ENCODE results near the gene TSPAN11.

TSPAN11 gene

GRCh38 chr12:30990316-30990715 lies 63.8 kb downstream of the TSPAN11 start:
- Histone ChIP-seq H3K27ac (no peak overlapping the region), H3K4me2 (no peak overlapping the region), H4K20me1 (no peaks in the 10 kb centered on the region), H3K27me3 (no peaks in the 10 kb centered on the region), H3K36me3 (no peaks in the 10 kb centered on the region), H3K4me3 (no peak overlapping the region), H3K9me3 (no peaks in the 10 kb centered on the region), H3K9ac (no peak overlapping the region), H3K4me1 (0 out of 2 replicates have a peak, but pooled peaks cover 11% of the 10 kb centered on the region)
- no peak for TF ChIP-seq Cebpa-rat (IDR thresholded peaks at IDR 0.05)

- Histone ChIP-seq H4K20me1 (no peaks in the 10 kb centered on the region), H3K4me3 (no peak overlapping the region), H3K27ac (no peak overlapping the region), H3K4me1 (0 out of 2 replicates have a peak, but pooled peaks cover 11% of the 10 kb centered on the region), H3K4me2 (no peak overlapping the region), H3K36me3 (no peaks in the 10 kb centered on the region), H3K9ac (no peak overlapping the region), H3K27me3 (no peaks in the 10 kb centered on the region), H3K9me3 (no peaks in the 10 kb centered on the region)
- no peak for TF ChIP-seq Cebpa-rat (IDR thresholded peaks at IDR 0.05)
Observed at GRCh38 chr12:30990776-30991175, 64.2 kb downstream of the TSPAN11 start.

GRCh38 chr12:30991466-30991865 lies 64.9 kb downstream of the TSPAN11 start:
- Histone ChIP-seq H3K4me1 (0 out of 2 replicates have a peak, but pooled peaks cover 11% of the 10 kb centered on the region), H3K27me3 (no peaks in the 10 kb centered on the region), H3K27ac (no peak overlapping the region), H3K9me3 (no peaks in the 10 kb centered on the region), H3K4me2 (no peak overlapping the region), H4K20me1 (no peaks in the 10 kb centered on the region), H3K4me3 (no peak overlapping the region), H3K36me3 (no peaks in the 10 kb centered on the region), H3K9ac (no peak overlapping the region)
- TF ChIP-seq Cebpa-rat (IDR thresholded peaks at IDR 0.05), result no peak

- Histone ChIP-seq H3K27me3 (no peaks in the 10 kb centered on the region), H3K4me2 (no peak overlapping the region), H3K9me3 (no peaks in the 10 kb centered on the region), H3K4me3 (no peak overlapping the region), H3K27ac (no peak overlapping the region), H3K4me1 (0 out of 2 replicates have a peak, but pooled peaks cover 11% of the 10 kb centered on the region), H3K9ac (no peak overlapping the region), H3K36me3 (no peaks in the 10 kb centered on the region), H4K20me1 (no peaks in the 10 kb centered on the region)
- no peak for TF ChIP-seq Cebpa-rat (IDR thresholded peaks at IDR 0.05)
Observed at GRCh38 chr12:30992381-30992780, 65.8 kb downstream of the TSPAN11 start.

GRCh38 chr12:30993766-30994165 lies 67.2 kb downstream of the TSPAN11 start:
- Histone ChIP-seq H3K4me3 (no peak overlapping the region), H3K36me3 (no peaks in the 10 kb centered on the region), H3K4me2 (no peak overlapping the region), H3K27me3 (no peaks in the 10 kb centered on the region), H3K9ac (no peak overlapping the region), H3K9me3 (no peaks in the 10 kb centered on the region), H3K27ac (no peak overlapping the region), H3K4me1 (0 out of 2 replicates have a peak, but pooled peaks cover 8% of the 10 kb centered on the region), H4K20me1 (no peaks in the 10 kb centered on the region)
- no peak for TF ChIP-seq Cebpa-rat (IDR thresholded peaks at IDR 0.05)

- 0 out of 2 replicates have a peak, but pooled peaks cover 3% of the 10 kb centered on the region for H3K4me1 ChIP-seq
- no peaks in the 10 kb centered on the region for H3K9me3 ChIP-seq
- no peak for TF ChIP-seq Cebpa-rat (IDR thresholded peaks at IDR 0.05)
- no peaks in the 10 kb centered on the region for H4K20me1 ChIP-seq
- no peak overlapping the region for H3K4me2 ChIP-seq
- H3K36me3 ChIP-seq, result no peaks in the 10 kb centered on the region
- no peak overlapping the region for H3K4me3 ChIP-seq
- no peak overlapping the region for H3K27ac ChIP-seq
- no peaks in the 10 kb centered on the region for H3K27me3 ChIP-seq
- no peak overlapping the region for H3K9ac ChIP-seq
Observed at GRCh38 chr12:30994274-30994673, 67.7 kb downstream of the TSPAN11 start.

- H3K9ac ChIP-seq, result no peak overlapping the region
- no peaks in the 10 kb centered on the region for H4K20me1 ChIP-seq
- no peaks in the 10 kb centered on the region for H3K27me3 ChIP-seq
- H3K36me3 ChIP-seq, result no peaks in the 10 kb centered on the region
- no peaks in the 10 kb centered on the region for H3K9me3 ChIP-seq
- H3K4me3 ChIP-seq, result no peak overlapping the region
- no peaks in the 10 kb centered on the region for H3K4me1 ChIP-seq
- no peak for TF ChIP-seq Cebpa-rat (IDR thresholded peaks at IDR 0.05)
- H3K4me2 ChIP-seq, result no peak overlapping the region
- H3K27ac ChIP-seq, result no peak overlapping the region
Observed at GRCh38 chr12:30996255-30996654, 69.7 kb downstream of the TSPAN11 start.

- H3K4me2 ChIP-seq, result no peak overlapping the region
- no peak overlapping the region for H3K4me3 ChIP-seq
- no peak overlapping the region for H3K27ac ChIP-seq
- no peak overlapping the region for H3K9ac ChIP-seq
- no peaks in the 10 kb centered on the region for H4K20me1 ChIP-seq
- H3K9me3 ChIP-seq, result no peaks in the 10 kb centered on the region
- TF ChIP-seq Cebpa-rat (IDR thresholded peaks at IDR 0.05), result no peak
- no peaks in the 10 kb centered on the region for H3K36me3 ChIP-seq
- H3K4me1 ChIP-seq, result no peaks in the 10 kb centered on the region
- no peaks in the 10 kb centered on the region for H3K27me3 ChIP-seq
Observed at GRCh38 chr12:30996752-30997151, 70.2 kb downstream of the TSPAN11 start.

GRCh38 chr12:30997685-30998440 lies 71.3 kb downstream of the TSPAN11 start:
- TF ChIP-seq Cebpa-rat (IDR thresholded peaks at IDR 0.05), result no peak
- Histone ChIP-seq H3K27me3 (no peaks in the 10 kb centered on the region), H3K4me1 (no peaks in the 10 kb centered on the region), H3K36me3 (no peaks in the 10 kb centered on the region), H3K9ac (no peak overlapping the region), H3K27ac (no peak overlapping the region), H3K4me3 (no peak overlapping the region), H4K20me1 (no peaks in the 10 kb centered on the region), H3K9me3 (no peaks in the 10 kb centered on the region), H3K4me2 (no peak overlapping the region)

- no peak for TF ChIP-seq Cebpa-rat (IDR thresholded peaks at IDR 0.05)
- H4K20me1 ChIP-seq, result no peaks in the 10 kb centered on the region
- H3K4me1 ChIP-seq, result no peaks in the 10 kb centered on the region
- H3K9me3 ChIP-seq, result no peaks in the 10 kb centered on the region
- H3K9ac ChIP-seq, result no peak overlapping the region
- H3K36me3 ChIP-seq, result no peaks in the 10 kb centered on the region
- no peaks in the 10 kb centered on the region for H3K27me3 ChIP-seq
- no peak overlapping the region for H3K4me2 ChIP-seq
- H3K27ac ChIP-seq, result no peak overlapping the region
- H3K4me3 ChIP-seq, result no peak overlapping the region
Observed at GRCh38 chr12:30999011-30999410, 72.5 kb downstream of the TSPAN11 start.

All from BLaER1 (cell line).